ENCODE measurements around the gene HOXA5. TPM values are rescaled to one million over a fixed set of nuclear protein-coding genes. Genes with fewer than 3 reads are reported as not detected.

HOXA5 gene
- total RNA-seq, 1 donor from 2014 or later, result 3.2 TPM

DNA sequence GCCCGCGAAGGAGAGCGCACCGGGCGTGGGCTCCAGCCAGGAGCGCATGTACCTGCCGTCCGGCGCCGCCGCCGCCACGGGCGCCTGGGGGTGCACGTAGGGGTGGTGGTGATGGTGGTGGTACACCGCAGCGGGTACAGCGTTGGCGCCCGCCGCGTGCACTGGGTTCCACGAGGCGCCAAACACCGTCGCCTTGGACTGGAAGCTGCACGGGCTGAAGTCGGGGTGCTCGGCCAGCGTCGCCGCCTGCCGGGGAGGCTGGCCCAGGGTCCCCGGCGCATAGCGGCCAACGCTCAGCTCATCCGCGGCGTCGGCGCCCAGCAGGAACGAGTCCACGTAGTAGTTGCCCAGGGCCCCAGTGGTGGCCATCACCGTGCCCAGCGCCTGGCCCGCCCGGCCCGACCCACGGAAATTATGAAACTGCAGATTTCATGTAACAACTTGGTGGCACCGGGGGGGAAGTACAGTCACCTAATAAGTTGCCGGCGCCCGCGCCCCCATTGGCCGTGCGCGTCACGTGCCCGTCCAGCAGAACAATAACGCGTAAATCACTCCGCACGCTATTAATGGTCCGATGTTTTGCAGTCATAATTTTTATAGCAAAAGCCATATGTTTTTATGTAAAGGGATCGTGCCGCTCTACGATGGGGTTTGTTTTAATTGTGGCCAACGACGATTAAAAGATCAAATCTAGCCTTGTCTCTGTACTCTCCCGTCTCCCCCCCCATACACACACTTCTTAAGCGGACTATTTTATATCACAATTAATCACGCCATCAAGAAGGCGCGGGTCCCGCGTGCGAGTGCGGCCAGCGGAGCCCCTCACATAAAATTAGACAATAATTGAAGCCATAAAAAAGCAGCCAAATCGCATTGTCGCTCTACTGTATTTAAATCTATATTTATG, 21.9 kb upstream of the HOXA5 start, which contains the start of gene HOXA9:
TSS of gene HOXA9 (minus strand) at position 449 of the 907 bp plus-strand sequence. CDS start at position 369, 80 bp downstream.
- Mint-ChIP-seq H3K27ac (ENCODE audit: unreplicated experiment) (no peak within 1 kb of the TSS), H3K4me1 (peaks cover 10% of the 10 kb centered on the region), H3K27me3 (ENCODE audit: low read depth) (peaks cover 94% of the 10 kb centered on the region), H3K36me3 (ENCODE audit: low read depth) (peaks cover 7% of the 10 kb centered on the region), H3K9me3 (no peaks in the 10 kb centered on the region), H3K4me3 (peak within 1 kb of the TSS; percentile 79)
- TF ChIP-seq CTCF (conservative IDR thresholded peaks at IDR 0.05), result peak; percentile 13
- DNase-seq (ENCODE audit: low read depth, low spot score), result no peak

GRCh38 chr7:27164367-27165088, 21.0 kb upstream of the HOXA5 start:
- H3K36me3 Mint-ChIP-seq (ENCODE audit: low read depth), result peaks cover 7% of the 10 kb centered on the region
- H3K27ac Mint-ChIP-seq (ENCODE audit: unreplicated experiment), result no peak overlapping the region
- DNase-seq (ENCODE audit: low read depth, low spot score), result no peak
- peak overlapping the region; percentile 79 for H3K4me3 Mint-ChIP-seq
- no peaks in the 10 kb centered on the region for H3K9me3 Mint-ChIP-seq
- H3K27me3 Mint-ChIP-seq (ENCODE audit: low read depth), result peaks cover 95% of the 10 kb centered on the region
- H3K4me1 Mint-ChIP-seq, result peaks cover 10% of the 10 kb centered on the region
- TF ChIP-seq CTCF (conservative IDR thresholded peaks at IDR 0.05), result peak; percentile 38

- Mint-ChIP-seq H3K27me3 (ENCODE audit: low read depth) (peaks cover 95% of the 10 kb centered on the region), H3K27ac (ENCODE audit: unreplicated experiment) (no peak overlapping the region), H3K4me3 (peak overlapping the region; percentile 79), H3K36me3 (ENCODE audit: low read depth) (peaks cover 7% of the 10 kb centered on the region), H3K4me1 (peaks cover 10% of the 10 kb centered on the region), H3K9me3 (no peaks in the 10 kb centered on the region)
- DNase-seq (ENCODE audit: low read depth, low spot score), result no peak
- no peak for TF ChIP-seq CTCF (conservative IDR thresholded peaks at IDR 0.05)
Observed at GRCh38 chr7:27164045-27164366, 20.5 kb upstream of the HOXA5 start.

DNA sequence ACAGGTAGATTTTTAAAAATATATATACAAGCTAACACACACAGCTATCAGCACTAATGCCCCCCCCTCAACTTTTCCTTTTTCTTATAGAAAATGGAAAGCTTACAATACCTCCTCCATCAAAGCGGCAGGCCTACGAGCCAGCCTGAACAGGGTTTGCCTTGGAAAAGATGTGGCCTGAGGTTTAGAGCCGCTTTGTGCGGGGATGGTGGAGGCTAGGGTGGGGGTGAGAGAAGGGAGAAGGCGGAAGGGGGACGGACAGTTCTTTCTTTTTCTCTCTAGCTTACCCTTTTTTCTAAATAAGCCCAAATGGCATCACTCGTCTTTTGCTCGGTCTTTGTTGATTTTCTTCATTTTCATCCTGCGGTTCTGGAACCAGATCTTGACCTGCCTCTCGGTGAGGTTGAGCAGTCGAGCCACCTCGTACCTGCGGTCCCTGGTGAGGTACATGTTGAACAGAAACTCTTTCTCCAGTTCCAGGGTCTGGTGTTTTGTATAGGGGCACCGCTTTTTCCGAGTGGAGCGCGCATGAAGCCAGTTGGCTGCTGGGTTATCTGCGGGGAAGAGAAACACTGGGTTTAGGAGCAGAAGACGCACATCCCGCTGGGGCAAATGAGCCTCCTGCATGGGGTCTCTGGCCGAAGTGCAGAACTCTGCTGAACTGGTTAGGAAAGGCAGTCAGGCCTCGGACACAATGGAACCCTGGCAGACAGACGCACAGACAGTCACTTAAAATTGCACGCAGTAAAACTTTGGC, 20.0 kb upstream of the HOXA5 start:
- peak overlapping the region; percentile 79 for H3K4me3 Mint-ChIP-seq
- H3K27ac Mint-ChIP-seq (ENCODE audit: unreplicated experiment), result peak overlapping the region; percentile 54
- peaks cover 7% of the 10 kb centered on the region for H3K36me3 Mint-ChIP-seq (ENCODE audit: low read depth)
- no peak for DNase-seq (ENCODE audit: low read depth, low spot score)
- no peaks in the 10 kb centered on the region for H3K9me3 Mint-ChIP-seq
- peaks cover 6% of the 10 kb centered on the region for H3K4me1 Mint-ChIP-seq
- TF ChIP-seq CTCF (conservative IDR thresholded peaks at IDR 0.05), result no peak
- peaks cover 95% of the 10 kb centered on the region for H3K27me3 Mint-ChIP-seq (ENCODE audit: low read depth)

GRCh38 chr7:27162561-27163287, 19.2 kb upstream of the HOXA5 start:
- peaks cover 9% of the 10 kb centered on the region for H3K36me3 Mint-ChIP-seq (ENCODE audit: low read depth)
- peaks cover 11% of the 10 kb centered on the region for H3K4me1 Mint-ChIP-seq
- no peaks in the 10 kb centered on the region for H3K9me3 Mint-ChIP-seq
- TF ChIP-seq CTCF (conservative IDR thresholded peaks at IDR 0.05), result no peak
- H3K27ac Mint-ChIP-seq (ENCODE audit: unreplicated experiment), result no peak overlapping the region
- peak overlapping the region; percentile 79 for H3K4me3 Mint-ChIP-seq
- DNase-seq (ENCODE audit: low read depth, low spot score), result no peak
- H3K27me3 Mint-ChIP-seq (ENCODE audit: low read depth), result peaks cover 95% of the 10 kb centered on the region
